ENCODE measurements around the gene KCNQ1. TPM values are rescaled to one million over a fixed set of nuclear protein-coding genes. Genes with fewer than 3 reads are reported as not detected.
A peak's percentile ranks its signal among the peaks of the same experiment; 100 is the strongest.

KCNQ1 gene
- total and polyA plus RNA-seq, 4 donors, result 15.4 to 41.7 (median 26.2) TPM

DNA sequence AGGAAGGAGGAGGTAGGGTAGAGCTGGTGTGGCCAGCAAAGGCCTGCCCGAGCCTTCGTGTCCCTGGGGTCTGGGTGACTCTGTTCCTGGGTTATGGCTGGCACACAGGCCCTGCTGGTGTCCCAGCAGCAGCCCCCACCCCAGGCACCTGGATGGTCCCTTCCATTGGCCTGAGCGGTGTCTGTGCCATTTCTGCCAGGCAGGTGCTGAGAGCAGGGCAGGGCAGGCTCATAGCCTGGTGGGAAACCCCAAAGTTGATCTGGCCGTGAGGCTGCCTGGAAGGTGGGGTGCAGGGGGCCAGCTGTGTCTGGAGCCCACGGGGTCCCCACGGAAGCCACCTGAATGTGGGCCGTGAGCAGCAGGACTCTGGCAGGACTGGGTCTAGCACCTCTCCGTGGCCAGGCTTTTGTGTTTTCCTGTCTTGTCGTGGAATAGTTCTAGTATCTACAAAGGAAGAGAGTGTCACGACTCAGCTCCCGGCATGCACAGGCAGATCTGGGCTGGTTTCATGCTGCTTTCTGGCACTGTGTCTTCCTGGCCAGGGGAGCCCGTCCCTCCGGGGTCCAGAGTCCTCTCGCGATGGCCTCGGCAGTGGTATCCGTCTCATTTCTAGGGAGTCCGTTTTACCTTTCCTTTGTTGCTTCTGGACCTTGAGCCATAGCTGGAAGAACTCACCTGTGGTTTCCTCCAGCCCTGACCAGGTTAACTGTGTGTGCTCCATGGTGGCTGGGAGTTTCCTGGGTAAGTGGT lies 83.7 kb downstream of the KCNQ1 start:
- Histone ChIP-seq H3K27me3 (ENCODE audit: control insufficient read depth in 3 of 3, insufficient read depth in 3 of 3, low read length in 2 of 3) (no peaks in the 10 kb centered on the region), H3K9ac (ENCODE audit: insufficient read depth in 1 of 2, low read length in 2 of 2) (no peak overlapping the region), H3K4me1 (ENCODE audit: control insufficient read depth in 5 of 5, insufficient read depth in 5 of 5, low read length in 5 of 5) (peaks cover 0 to 6% (median 4%) of the 10 kb centered on the region in 5 donors), H3K4me3 (no peak overlapping the region), H3K9me3 (ENCODE audit: control insufficient read depth in 4 of 4, insufficient read depth in 3 of 4, low read length in 3 of 4) (no peaks in the 10 kb centered on the region), H3K36me3 (ENCODE audit: control insufficient read depth in 4 of 4, insufficient read depth in 4 of 4, low read length in 4 of 4) (peaks cover 0 to 2% (median 0%) of the 10 kb centered on the region in 4 donors), H3K27ac (ENCODE audit: low read depth in 1 of 2, low read length in 1 of 2) (no peak overlapping the region)
- 87 to 91% methylated on average over 18 of the region's 18 CpGs for WGBS, 2 donors
- DNase-seq, result peak in 1 of 3 donors; percentile 9
- TF ChIP-seq, protein P1, sequence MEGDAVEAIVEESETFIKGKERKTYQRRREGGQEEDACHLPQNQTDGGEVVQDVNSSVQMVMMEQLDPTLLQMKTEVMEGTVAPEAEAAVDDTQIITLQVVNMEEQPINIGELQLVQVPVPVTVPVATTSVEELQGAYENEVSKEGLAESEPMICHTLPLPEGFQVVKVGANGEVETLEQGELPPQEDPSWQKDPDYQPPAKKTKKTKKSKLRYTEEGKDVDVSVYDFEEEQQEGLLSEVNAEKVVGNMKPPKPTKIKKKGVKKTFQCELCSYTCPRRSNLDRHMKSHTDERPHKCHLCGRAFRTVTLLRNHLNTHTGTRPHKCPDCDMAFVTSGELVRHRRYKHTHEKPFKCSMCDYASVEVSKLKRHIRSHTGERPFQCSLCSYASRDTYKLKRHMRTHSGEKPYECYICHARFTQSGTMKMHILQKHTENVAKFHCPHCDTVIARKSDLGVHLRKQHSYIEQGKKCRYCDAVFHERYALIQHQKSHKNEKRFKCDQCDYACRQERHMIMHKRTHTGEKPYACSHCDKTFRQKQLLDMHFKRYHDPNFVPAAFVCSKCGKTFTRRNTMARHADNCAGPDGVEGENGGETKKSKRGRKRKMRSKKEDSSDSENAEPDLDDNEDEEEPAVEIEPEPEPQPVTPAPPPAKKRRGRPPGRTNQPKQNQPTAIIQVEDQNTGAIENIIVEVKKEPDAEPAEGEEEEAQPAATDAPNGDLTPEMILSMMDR (IDR thresholded peaks at IDR 0.05; ENCODE audit: control extremely low read depth, extremely low read depth), result no peak
- no peak for ATAC-seq (ENCODE audit: insufficient read depth, low FRiP score)

DNA sequence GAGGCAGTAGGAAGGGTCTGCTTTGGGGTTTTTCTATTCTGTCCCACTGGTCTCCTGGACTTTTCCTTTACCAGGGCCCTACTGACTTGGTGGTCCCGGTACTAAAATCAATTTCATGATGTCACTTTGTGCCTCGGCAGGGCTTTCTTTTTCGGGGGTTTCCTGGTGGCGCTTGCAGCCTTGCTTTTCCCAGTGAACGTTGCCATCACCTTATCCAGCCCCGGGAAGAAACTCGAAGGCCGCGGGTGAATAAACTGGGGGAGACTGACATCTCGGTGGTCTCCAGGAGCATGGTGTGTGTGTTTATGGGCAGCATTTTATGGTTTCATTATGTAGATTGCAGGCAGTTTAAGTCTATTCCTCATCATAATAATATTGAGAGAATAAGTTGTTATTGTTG lies 84.4 kb downstream of the KCNQ1 start:
- H3K27ac ChIP-seq (ENCODE audit: low read depth in 1 of 2, low read length in 1 of 2), result no peak overlapping the region
- WGBS, 2 donors, result 91 to 92% methylated on average over 10 of the region's 10 CpGs
- H3K27me3 ChIP-seq (ENCODE audit: control insufficient read depth in 3 of 3, insufficient read depth in 3 of 3, low read length in 2 of 3), result no peaks in the 10 kb centered on the region
- no peak for ATAC-seq (ENCODE audit: insufficient read depth, low FRiP score)
- H3K36me3 ChIP-seq (ENCODE audit: control insufficient read depth in 4 of 4, insufficient read depth in 4 of 4, low read length in 4 of 4), result peaks cover 0 to 2% (median 0%) of the 10 kb centered on the region in 4 donors
- H3K9ac ChIP-seq (ENCODE audit: insufficient read depth in 1 of 2, low read length in 2 of 2), result no peak overlapping the region
- no peaks in the 10 kb centered on the region for H3K9me3 ChIP-seq (ENCODE audit: control insufficient read depth in 4 of 4, insufficient read depth in 3 of 4, low read length in 3 of 4)
- DNase-seq, result no peak
- TF ChIP-seq, protein P1 (IDR thresholded peaks at IDR 0.05; ENCODE audit: control extremely low read depth, extremely low read depth), result no peak
- H3K4me3 ChIP-seq, result no peak overlapping the region
- H3K4me1 ChIP-seq (ENCODE audit: control insufficient read depth in 5 of 5, insufficient read depth in 5 of 5, low read length in 5 of 5), result peaks cover 0 to 13% (median 6%) of the 10 kb centered on the region in 5 donors

DNA sequence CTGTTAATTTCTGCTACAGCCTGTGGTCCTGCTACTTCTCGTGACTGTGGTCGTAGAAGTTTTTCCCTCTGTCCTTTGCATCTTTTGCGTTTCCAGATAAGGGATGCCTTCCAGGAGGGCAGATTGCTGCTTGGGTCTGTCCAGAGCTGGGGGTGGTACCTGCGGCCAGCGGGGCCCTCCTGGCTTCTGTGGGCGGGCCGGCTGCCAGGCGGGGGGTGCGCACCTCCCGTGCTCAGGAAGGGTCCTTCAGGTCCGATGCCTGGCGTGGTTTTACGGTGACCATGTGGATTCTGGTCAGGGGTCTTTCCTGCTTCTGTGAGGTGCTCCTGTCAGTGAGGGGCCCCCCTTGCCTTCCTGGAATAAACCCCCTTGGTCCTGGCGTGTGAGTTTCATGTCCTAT lies 84.8 kb downstream of the KCNQ1 start:
- Histone ChIP-seq H3K9ac (ENCODE audit: insufficient read depth in 1 of 2, low read length in 2 of 2) (no peak overlapping the region), H3K4me3 (no peak overlapping the region), H3K9me3 (ENCODE audit: control insufficient read depth in 4 of 4, insufficient read depth in 3 of 4, low read length in 3 of 4) (no peaks in the 10 kb centered on the region), H3K4me1 (ENCODE audit: control insufficient read depth in 5 of 5, insufficient read depth in 5 of 5, low read length in 5 of 5) (peaks cover 0 to 14% (median 6%) of the 10 kb centered on the region in 5 donors), H3K27me3 (ENCODE audit: control insufficient read depth in 3 of 3, insufficient read depth in 3 of 3, low read length in 2 of 3) (no peaks in the 10 kb centered on the region), H3K36me3 (ENCODE audit: control insufficient read depth in 4 of 4, insufficient read depth in 4 of 4, low read length in 4 of 4) (peaks cover 0 to 2% (median 0%) of the 10 kb centered on the region in 4 donors), H3K27ac (ENCODE audit: low read depth in 1 of 2, low read length in 1 of 2) (no peak overlapping the region)
- ATAC-seq (ENCODE audit: insufficient read depth, low FRiP score) (no peak), DNase-seq (no peak)
- TF ChIP-seq, protein P1 (IDR thresholded peaks at IDR 0.05; ENCODE audit: control extremely low read depth, extremely low read depth), result no peak
- 91 to 95% methylated on average over 14 of the region's 14 CpGs for WGBS, 2 donors
